HepG2 (cell line): Measurements from ENCODE around the gene PCARE.

ENCODE experiments used
- BHLHE40 ChIP-seq: IDR thresholded peaks from 2 replicates; pipeline ENCODE4 v1.6.1; 2011; ENCODE audit warnings: low read length, improper control_type of control experiment
- POLR2AphosphoS5 ChIP-seq: IDR thresholded peaks from 2 replicates; pipeline ENCODE4 v1.6.1; 2012; ENCODE audit warnings: low read depth, low read length
- SPEN ChIP-seq: sonication (generic); formaldehyde crosslinking; IDR thresholded peaks from 2 replicates; pipeline ENCODE4 v1.5.1; 2020; ENCODE audit warnings: low read depth, mild to moderate bottlenecking, missing genetic modification reagents
- SUZ12 ChIP-seq: fragments of 150-350 bp; IDR thresholded peaks from 2 replicates; pipeline ENCODE4 v1.6.1; 2014; ENCODE audit warnings: low read depth, low read length
- ZMAT3 ChIP-seq: sonication (generic); formaldehyde crosslinking; conservative IDR thresholded peaks from 2 replicates; pipeline ENCODE4 v1.7.0; 2021; ENCODE audit warnings: missing genetic modification reagents
- ZNF12 ChIP-seq: sonication (generic); formaldehyde crosslinking; IDR thresholded peaks from 2 replicates; pipeline ENCODE4 v1.5.0; 2020; ENCODE audit warnings: missing genetic modification reagents
- ZNF432 ChIP-seq: sonication (generic); formaldehyde crosslinking; IDR thresholded peaks from 2 replicates; pipeline ENCODE4 v1.5.0; 2020; ENCODE audit warnings: missing genetic modification reagents, mild to moderate bottlenecking, borderline replicate concordance
- ZNF773 ChIP-seq: sonication (generic); formaldehyde crosslinking; IDR thresholded peaks from 2 replicates; pipeline ENCODE4 v1.4.0; 2020; ENCODE audit warnings: missing genetic modification reagents, borderline replicate concordance
- ZNF776 ChIP-seq: sonication (generic); formaldehyde crosslinking; IDR thresholded peaks from 2 replicates; pipeline ENCODE4 v1.4.0; 2020; ENCODE audit warnings: mild to moderate bottlenecking, missing genetic modification reagents
- TF ChIP-seq, protein P1 (sequence below), 2 experiments: IDR thresholded peaks; 2 replicates each; pipeline ENCODE4 v1.6.1; 2011 to 2012; ENCODE audit warnings: low read length in 2 of 2, borderline replicate concordance in 1 of 2, low read depth in 1 of 2, mild to moderate bottlenecking in 1 of 2, moderate library complexity in 1 of 2
- TF ChIP-seq, protein P2 (sequence below): sonication (generic); formaldehyde crosslinking; IDR thresholded peaks from 2 replicates; pipeline ENCODE4 v1.8.1; 2022; ENCODE audit warnings: low read depth, mild to moderate bottlenecking, missing genetic modification reagents
- TF ChIP-seq, protein P3 (sequence below): IDR thresholded peaks from 2 replicates; pipeline ENCODE4 v1.6.1; 2012; ENCODE audit warnings: low read length, improper control_type of control experiment
- TF ChIP-seq, protein P4 (sequence below): sonication (generic); formaldehyde crosslinking; IDR thresholded peaks from 2 replicates; pipeline ENCODE4 v1.5.0; 2020; ENCODE audit warnings: mild to moderate bottlenecking, missing genetic modification reagents, moderate library complexity

DNA sequence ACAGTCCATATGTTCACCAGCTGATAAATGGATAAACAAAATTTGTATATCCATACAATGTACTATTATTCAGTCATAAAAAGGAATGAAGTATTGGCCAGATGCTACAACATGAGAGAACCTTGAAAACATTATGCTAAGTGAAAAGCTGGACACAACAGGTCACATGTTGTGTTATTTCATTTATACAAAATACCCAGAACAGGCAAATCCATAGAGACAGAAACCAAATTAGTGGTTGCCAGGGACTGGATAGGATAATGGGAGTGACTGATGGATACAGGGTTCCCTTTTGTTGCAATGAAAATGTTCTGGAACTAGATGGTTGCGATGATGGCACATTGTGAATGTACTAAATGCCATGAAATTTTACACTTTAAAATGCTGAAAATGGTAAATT, 10.2 kb upstream of the PCARE start:
- TF ChIP-seq ZMAT3: no peak
- TF ChIP-seq, protein P1, sequence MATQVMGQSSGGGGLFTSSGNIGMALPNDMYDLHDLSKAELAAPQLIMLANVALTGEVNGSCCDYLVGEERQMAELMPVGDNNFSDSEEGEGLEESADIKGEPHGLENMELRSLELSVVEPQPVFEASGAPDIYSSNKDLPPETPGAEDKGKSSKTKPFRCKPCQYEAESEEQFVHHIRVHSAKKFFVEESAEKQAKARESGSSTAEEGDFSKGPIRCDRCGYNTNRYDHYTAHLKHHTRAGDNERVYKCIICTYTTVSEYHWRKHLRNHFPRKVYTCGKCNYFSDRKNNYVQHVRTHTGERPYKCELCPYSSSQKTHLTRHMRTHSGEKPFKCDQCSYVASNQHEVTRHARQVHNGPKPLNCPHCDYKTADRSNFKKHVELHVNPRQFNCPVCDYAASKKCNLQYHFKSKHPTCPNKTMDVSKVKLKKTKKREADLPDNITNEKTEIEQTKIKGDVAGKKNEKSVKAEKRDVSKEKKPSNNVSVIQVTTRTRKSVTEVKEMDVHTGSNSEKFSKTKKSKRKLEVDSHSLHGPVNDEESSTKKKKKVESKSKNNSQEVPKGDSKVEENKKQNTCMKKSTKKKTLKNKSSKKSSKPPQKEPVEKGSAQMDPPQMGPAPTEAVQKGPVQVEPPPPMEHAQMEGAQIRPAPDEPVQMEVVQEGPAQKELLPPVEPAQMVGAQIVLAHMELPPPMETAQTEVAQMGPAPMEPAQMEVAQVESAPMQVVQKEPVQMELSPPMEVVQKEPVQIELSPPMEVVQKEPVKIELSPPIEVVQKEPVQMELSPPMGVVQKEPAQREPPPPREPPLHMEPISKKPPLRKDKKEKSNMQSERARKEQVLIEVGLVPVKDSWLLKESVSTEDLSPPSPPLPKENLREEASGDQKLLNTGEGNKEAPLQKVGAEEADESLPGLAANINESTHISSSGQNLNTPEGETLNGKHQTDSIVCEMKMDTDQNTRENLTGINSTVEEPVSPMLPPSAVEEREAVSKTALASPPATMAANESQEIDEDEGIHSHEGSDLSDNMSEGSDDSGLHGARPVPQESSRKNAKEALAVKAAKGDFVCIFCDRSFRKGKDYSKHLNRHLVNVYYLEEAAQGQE (IDR thresholded peaks at IDR 0.05; ENCODE audit: borderline replicate concordance in 1 of 2, low read depth in 1 of 2, low read length in 2 of 2): no peak
- TF ChIP-seq, protein P2, sequence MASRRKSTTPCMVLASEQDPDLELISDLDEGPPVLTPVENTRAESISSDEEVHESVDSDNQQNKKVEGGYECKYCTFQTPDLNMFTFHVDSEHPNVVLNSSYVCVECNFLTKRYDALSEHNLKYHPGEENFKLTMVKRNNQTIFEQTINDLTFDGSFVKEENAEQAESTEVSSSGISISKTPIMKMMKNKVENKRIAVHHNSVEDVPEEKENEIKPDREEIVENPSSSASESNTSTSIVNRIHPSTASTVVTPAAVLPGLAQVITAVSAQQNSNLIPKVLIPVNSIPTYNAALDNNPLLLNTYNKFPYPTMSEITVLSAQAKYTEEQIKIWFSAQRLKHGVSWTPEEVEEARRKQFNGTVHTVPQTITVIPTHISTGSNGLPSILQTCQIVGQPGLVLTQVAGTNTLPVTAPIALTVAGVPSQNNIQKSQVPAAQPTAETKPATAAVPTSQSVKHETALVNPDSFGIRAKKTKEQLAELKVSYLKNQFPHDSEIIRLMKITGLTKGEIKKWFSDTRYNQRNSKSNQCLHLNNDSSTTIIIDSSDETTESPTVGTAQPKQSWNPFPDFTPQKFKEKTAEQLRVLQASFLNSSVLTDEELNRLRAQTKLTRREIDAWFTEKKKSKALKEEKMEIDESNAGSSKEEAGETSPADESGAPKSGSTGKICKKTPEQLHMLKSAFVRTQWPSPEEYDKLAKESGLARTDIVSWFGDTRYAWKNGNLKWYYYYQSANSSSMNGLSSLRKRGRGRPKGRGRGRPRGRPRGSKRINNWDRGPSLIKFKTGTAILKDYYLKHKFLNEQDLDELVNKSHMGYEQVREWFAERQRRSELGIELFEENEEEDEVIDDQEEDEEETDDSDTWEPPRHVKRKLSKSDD (CRISPR knock-in tag): no peak
- TF ChIP-seq POLR2AphosphoS5: no peak
- no peak for TF ChIP-seq SPEN (CRISPR knock-in tag)
- no peak for TF ChIP-seq BHLHE40
- TF ChIP-seq ZNF776 (CRISPR knock-in tag): no peak
- TF ChIP-seq ZNF12 (CRISPR knock-in tag): no peak
- TF ChIP-seq, protein P3, sequence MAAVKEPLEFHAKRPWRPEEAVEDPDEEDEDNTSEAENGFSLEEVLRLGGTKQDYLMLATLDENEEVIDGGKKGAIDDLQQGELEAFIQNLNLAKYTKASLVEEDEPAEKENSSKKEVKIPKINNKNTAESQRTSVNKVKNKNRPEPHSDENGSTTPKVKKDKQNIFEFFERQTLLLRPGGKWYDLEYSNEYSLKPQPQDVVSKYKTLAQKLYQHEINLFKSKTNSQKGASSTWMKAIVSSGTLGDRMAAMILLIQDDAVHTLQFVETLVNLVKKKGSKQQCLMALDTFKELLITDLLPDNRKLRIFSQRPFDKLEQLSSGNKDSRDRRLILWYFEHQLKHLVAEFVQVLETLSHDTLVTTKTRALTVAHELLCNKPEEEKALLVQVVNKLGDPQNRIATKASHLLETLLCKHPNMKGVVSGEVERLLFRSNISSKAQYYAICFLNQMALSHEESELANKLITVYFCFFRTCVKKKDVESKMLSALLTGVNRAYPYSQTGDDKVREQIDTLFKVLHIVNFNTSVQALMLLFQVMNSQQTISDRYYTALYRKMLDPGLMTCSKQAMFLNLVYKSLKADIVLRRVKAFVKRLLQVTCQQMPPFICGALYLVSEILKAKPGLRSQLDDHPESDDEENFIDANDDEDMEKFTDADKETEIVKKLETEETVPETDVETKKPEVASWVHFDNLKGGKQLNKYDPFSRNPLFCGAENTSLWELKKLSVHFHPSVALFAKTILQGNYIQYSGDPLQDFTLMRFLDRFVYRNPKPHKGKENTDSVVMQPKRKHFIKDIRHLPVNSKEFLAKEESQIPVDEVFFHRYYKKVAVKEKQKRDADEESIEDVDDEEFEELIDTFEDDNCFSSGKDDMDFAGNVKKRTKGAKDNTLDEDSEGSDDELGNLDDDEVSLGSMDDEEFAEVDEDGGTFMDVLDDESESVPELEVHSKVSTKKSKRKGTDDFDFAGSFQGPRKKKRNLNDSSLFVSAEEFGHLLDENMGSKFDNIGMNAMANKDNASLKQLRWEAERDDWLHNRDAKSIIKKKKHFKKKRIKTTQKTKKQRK: no peak
- TF ChIP-seq ZNF432 (CRISPR knock-in tag): no peak
- TF ChIP-seq ZNF773: no peak
- TF ChIP-seq, protein P4, sequence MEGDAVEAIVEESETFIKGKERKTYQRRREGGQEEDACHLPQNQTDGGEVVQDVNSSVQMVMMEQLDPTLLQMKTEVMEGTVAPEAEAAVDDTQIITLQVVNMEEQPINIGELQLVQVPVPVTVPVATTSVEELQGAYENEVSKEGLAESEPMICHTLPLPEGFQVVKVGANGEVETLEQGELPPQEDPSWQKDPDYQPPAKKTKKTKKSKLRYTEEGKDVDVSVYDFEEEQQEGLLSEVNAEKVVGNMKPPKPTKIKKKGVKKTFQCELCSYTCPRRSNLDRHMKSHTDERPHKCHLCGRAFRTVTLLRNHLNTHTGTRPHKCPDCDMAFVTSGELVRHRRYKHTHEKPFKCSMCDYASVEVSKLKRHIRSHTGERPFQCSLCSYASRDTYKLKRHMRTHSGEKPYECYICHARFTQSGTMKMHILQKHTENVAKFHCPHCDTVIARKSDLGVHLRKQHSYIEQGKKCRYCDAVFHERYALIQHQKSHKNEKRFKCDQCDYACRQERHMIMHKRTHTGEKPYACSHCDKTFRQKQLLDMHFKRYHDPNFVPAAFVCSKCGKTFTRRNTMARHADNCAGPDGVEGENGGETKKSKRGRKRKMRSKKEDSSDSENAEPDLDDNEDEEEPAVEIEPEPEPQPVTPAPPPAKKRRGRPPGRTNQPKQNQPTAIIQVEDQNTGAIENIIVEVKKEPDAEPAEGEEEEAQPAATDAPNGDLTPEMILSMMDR: no peak
- TF ChIP-seq SUZ12: no peak
